Embryonic facial prominence (tissue), 1 donor: Measurements from ENCODE around the gene FUT2.
"Not testable (repeated sequence)": the region's sequence is repeated elsewhere in the genome, so short reads cannot be mapped to it uniquely, and the experiment has no call there.

Experiments used
- DNase-seq: peaks from one replicate; pipeline ENCODE4 v3.0.0-alpha.2; 2016; ENCODE audit errors: extremely low spot score

Gene FUT2

DNA sequence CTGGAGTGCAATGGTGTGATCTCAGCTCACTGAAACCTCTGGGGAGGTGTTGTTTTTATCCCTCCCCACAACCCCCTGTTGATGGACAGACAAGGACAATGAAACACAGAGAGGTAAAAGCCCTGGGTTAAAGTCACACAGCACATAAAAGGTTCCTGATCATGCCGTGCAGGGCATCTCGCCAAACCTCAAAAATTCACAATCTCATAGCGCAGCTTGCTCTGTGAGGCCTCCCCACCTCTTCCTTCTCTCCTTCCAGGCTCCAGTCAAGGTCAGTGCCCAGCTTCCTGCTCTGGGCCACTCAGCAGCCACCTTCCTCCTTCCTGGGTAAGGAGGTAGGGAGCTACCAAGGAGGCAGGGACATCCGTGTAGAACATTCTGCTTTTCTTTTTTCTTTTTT, 2.3 kb downstream of the FUT2 start:
- DNase-seq, result no peak

DNA sequence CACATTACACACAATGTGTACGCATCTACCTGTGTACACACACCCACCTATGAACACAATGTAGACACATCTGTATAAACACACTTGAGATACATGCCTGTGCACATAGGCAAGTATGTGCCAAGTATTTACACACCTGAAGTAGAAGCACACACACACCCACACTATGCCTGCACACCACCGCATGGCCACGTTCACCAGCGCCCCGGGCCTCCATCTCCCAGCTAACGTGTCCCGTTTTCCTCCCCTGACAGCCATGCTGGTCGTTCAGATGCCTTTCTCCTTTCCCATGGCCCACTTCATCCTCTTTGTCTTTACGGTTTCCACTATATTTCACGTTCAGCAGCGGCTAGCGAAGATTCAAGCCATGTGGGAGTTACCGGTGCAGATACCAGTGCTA, 6.9 kb downstream of the FUT2 start:
- DNase-seq, result no peak

DNA sequence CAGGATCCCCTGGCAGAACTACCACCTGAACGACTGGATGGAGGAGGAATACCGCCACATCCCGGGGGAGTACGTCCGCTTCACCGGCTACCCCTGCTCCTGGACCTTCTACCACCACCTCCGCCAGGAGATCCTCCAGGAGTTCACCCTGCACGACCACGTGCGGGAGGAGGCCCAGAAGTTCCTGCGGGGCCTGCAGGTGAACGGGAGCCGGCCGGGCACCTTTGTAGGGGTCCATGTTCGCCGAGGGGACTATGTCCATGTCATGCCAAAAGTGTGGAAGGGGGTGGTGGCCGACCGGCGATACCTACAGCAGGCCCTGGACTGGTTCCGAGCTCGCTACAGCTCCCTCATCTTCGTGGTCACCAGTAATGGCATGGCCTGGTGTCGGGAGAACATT, 7.5 kb downstream of the FUT2 start:
- no peak for DNase-seq

DNA sequence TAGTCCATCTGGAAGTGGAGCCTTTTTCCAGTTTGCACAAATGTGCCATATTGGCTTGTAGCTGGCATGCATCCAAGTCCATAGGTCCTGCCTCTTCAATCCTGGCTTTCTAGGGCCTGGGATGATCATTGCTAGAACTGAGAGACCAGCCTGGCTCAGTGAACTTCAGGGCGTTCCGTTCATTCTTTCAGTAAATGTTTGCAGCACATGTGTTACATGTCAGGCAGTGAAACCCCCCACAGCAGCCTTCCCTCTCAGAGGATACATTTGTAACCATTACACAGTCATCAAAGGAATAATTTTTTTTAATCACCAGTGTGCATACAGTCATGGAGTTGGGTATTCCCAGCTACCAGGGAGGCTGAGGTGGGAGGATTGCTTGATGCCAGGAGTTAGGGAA, 9.7 kb downstream of the FUT2 start:
- no peak for DNase-seq

DNA sequence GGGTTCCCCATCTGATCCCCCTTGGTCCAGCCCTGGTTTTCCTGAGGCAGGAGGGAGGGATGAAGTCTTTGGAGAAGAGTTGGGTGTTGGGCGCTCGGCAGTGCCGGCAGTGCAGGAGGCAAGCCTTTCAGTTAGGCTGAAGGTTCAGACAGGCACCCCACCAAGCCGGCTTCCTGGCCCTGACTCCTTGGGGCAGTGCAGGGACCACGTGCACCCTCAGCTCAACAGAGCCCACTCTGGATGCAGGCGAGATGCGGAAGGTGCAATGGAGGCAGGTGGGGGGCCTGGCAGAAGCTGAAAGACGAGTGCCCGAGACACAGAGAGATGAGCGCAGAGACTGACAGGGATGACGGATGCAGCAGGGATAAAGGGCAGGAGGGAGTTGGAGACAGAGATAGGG, 12.7 kb downstream of the FUT2 start:
- no peak for DNase-seq

DNA sequence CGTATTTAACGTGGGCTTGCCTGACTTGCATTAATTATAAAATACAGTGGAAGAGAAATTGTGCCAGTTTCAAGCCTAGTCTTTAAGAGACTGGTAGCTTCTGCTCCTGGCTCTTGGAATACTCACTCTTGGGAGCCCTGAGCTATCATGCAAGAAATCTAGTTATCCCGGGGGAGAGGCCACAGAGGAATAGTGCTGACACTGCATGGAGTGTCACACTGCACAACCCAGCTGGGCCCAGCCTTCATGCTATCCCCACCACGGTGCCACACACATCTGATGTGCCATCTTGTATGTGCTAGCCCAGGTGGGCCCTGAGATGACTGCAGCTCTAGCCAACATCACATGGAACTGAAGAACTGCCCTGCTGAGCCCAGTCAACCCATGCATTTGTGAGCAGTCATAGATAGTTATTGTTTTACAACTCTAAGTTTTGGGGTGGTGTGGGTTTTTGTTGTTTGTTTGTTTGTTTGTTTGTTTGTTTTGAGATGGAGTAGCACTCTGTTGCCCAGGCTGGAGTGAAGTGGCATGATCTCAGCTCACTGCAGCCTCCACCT, 15.4 kb downstream of the FUT2 start:
- DNase-seq, result no peak

DNA sequence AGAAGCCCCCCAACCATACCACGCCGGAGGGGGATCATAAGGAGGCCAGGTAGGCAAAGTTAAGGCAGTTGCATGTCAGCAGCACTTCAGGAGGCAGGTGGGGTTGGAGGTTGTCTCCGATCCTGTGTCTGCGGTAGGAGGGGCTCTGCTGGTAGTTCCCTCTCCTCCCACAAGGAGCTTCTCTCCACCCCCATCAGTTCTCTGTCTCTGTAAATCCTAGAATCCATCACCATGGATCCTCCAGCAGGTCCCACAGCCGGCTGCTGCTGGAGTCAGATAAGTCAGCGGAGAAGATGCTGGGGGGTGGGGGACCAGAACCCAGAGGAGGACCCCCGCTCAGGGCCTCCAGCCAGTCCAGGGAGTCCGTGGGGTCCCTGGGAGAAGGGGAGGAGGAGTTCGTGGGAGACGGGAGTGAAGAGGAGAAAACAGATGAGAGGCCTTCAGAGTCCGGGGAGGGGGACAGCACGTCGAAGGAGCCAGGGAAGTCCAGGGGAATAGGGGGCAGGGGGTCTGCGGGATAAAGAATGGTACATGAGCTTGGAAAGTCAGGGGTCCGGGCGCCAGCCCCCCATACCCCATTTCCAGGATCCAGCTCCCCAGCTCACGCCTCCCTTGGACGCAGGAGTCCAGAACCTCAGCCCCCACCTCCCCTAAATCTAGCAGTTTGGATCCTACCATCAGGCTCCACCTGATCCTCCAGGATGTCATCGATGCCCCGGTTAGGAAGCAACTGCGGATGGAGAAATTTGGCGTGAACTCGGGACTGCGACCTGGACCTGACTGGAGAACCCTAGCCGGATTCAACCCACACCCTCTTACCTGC, 17.5 kb downstream of the FUT2 start:
- no peak for DNase-seq

DNA sequence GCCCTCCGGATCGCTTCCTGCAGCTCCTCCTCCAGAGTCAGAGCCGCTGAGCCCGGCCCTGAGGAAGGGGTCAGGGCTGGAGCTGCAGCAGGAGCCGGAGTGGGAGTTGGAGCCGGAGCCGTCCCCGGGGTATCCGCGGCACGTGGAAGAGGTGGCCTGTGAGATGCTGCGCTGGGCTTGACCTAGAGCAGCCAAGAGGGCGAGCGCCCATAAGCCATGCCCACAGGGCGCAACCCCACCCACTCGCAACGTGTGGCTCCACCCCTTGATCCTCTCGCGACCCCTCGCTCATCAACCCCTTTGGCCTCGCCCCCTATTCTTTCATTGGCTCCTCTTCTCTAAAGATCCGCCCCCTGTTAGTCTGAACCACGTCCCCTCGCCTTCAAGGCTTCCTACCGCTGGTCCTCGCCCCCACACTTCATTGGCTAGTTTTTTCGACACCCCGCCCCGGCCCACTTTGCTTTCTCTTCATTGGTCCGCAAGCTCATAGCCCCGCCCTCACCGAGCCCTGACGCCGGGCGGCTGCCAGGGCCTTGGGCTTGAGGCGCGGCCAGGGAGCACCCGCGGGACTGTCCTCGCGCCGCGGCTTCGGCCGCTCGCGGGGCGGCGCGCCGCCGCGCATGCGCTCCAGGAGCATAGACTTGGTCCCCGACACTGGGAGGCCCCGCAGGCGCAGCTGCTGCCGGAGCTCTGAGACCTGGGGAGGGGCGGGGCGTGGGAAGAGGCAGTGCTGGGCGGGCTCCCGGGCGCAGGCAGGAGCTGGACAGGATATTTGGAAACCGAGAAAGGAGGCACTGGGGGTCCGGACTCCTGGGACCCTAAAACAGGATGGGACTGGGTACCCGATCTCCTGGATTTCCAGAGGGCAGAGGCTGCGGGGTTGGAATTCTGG, 18.3 kb downstream of the FUT2 start:
- DNase-seq, result peak; percentile 98

DNA sequence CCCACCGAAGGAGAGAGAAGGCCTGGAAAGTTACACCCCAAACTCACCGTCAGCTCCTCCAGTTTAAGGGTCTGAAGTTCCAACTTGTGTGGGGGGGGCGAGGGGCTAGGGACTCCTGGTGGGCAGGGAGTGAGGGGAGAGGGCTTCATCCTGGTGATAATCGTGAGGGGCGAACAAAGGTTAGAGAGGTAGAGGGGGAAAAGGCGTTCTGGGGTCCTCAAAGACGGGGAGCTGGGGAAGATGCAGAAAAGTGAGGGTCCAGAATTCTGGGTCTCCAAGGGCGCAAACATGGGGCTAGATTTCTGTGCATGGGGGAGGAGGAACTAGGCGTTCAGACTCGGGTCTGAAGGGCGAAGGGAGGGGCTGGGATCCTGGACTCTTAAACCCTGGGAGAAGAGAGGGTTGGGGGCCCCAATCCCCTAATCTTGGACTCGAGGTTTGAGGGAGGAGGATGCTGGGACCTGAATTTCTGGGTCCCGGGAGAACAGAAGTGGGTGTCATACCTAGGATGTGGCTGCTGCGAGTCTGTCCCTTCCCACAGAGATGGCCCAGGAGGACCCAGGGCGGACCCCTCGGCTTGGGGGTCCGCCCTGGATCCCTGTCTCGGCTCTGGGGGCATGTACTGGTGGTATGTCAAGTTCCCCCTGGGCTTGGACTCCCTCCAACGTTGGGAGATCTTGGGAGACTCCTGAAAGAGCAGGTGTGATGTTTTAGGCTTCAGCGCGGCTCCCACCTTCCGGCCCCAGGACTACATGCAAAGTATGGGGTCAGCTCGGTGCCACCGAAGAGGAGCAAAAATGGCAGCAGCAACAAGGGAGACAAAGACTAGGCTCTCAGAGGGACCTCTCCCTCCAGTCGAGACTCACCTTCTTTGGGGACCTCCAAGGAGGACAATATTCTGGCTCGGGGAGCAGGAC, 19.2 kb downstream of the FUT2 start:
- no peak for DNase-seq

DNA sequence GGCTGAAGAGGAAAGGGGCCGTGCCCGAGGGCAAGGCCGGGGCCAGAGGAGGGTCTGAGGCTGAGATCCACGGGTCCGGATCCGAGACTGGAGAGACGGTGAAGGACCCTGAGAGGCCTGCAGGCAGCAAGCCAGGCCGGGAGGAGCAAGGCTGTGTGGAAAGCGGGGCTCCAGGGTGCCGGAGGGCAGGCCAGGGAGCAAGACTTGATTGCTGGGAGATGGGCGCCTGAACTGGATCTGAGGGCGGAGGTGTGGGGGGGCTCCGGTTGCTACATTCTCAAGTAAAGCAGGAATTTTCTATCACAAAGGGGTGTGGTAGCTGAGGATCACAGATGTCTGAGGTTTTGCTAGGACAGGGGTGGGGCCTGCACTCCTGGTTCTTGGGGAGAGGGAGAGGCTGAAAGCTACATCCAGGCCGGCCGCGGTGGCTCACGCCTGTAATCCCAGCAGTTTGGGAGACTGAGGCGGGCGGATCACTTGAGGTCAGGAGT, 20.0 kb downstream of the FUT2 start:
- no peak for DNase-seq

DNA sequence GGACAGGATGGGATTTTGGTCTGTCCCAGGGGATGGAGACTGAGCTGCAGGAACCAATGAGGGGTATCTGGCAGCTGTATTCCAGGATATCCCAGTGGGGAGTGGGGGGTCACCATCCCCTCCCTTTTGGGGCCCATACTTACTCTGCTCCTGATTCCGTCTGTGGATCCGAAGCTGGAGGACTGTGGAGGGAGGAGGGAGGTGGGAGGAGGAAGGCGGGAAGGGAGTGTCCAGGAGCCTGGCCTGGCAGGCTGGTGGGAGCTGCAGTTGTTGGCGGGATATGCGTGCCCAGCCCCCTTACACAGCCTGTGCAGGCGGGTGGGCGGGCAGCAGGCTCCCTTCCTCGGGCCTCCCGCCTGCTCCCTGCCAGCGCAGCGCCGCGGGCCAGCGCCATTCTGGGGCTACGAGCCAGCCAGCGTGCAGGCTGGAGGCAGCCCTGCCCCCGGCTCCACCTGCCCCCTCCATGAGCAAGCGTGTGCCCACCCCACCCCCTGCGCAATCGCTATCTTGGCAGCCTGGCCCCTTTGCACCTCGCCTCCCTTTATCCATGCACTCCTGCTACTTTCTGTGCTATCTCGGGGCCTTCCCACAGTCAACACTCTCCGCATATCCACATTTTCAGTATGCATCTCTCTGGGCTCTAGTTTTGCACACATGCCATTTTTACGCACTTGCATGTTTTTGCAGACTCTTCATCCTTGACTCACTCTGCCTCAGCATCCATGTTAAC, 21.0 kb downstream of the FUT2 start:
- peak; percentile 61 for DNase-seq

DNA sequence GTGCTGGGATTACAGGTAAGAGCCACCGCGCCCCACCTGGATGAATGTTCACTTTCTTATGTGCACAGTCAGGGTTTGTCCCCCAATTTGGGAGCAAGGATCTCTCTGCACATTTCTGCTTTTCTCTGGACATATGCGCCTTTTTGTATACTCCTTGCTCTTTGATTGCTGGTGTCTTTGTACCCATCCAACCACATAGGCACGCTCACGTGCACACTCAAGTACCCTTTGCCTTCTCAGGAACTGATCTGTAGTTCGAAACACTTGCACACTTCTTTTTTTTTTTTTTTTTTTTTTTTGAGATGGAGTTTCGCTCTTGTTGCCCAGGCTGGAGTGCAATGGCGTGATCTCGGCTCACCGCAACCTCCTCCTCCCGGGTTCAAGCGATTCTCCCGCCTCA, 22.3 kb downstream of the FUT2 start:
- not testable (repeated sequence) for DNase-seq

DNA sequence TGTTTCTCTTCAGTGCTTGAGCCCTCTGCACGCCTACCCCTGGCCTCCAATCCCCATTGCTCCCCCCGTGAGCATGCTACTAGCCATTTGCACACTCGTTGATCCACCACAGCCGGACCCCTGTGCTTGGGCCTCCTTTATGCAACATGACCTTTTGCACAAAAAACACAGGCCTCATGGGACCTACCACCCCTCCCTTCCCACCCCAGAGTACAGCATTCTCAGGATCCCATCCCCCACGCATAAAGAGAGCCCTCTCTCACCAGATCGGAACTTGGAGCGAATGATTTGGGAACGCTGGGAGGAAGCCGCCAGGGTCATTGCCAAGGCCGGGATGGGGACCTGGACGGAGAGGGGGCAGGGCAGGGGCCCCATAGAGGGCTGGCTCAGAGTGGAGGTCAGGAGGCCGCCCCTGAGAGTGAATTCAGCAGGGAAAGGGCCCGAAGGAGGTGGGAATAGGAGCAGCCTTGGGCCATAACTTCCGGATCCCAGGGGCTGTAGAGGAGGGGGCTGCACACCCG, 23.0 kb downstream of the FUT2 start:
- no peak for DNase-seq

DNA sequence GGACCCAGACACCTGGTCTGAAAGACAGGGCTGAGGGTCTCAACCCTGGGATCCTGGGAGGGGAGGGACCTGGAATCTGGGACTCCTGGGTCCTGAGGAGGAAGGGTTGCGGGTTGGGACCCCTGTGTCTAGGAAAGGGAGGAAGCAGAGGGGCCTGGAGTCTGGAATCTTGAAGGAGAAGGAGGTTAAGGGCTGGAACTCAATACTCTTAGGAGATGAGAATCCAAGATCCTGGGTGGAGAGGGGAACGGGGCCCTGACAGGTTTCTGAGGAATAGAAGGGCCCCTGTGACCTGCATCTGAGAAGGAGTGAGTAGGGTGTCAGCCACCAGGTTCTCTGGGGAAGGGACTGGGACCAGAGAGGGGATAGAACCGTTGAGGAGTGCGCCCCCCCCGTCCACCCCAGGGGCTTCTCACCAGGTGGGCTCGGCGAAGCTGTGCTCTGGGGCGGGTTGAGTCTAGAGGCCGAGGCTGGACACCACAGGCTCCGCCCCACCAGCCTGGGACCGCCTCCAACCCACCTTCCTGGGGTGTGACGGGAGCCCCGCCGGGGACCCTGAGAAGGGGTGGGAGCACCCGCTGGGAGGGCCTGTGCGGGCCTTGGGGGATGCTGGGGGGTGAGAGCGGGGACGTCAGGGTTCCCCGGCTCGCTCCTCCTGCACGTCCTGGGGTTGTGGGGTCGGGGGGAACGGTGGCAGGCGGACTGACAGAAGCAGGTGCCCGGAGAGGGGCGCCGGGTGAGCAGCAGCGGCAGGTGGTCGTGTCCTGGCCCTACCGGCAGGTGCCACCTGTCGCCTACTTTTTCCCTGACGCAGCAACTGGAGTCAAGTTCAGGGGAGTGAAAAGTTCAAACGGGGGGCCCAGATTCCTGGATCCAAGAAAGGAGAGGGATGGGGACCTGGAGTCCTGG, 23.7 kb downstream of the FUT2 start, which contains the start of gene MAMSTR:
Gene MAMSTR, minus strand, starts transcription at position 463 of the 909 bp plus-strand sequence. CDS start 694 bp downstream, outside the sequence.
- DNase-seq, result no peak

DNA sequence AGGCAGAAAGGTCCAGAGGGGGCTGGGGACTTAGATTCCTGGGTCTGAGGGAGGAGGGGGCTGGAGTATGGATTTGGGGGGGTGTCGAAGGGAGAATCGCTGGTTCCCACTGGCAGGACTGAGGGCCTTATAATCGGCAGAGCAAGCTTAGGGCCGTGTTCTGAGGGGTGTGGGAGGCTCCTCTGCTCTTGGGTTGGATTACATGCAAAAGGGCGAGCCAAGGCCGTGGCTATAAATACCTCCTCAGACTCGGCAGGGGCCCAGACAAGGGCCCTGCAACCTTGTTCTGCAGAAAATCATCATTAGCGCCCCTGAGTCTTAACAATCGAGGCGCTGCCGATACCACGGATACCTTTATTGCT, 24.5 kb downstream of the FUT2 start:
- no peak for DNase-seq

DNA sequence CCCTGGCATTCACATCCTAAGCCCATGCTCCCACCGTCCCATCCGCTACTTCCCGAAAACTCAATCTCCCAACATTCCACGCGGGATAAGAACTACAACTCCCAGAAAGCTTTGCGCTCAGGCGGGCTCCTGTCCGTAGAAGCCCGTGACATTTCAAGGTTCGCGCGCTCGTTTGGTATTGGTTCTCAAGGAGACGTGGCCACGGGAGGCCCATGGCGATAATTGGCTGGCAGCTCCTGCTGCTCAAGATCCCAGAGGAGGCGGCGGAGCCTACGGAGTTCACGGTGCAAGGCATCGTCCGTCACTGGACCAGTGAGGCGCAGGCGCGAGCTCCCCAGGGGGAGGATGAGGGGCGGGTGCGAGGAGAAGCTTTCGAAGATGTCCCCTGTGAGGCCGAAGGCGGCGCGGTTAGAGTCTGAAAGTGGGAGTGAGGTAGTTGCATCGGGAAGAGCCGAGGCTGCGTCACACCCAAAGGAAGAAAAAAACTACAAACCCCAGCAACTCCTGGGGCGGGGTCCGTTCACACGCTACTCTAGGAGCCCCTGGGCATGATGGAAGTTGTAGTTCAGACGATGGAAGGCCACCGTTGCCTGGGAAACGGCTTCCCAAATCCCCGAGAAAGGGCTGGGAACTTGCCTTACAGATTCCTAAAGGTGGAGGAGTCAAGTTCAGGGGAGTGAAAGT, 25.0 kb downstream of the FUT2 start:
- peak; percentile 99 for DNase-seq

DNA sequence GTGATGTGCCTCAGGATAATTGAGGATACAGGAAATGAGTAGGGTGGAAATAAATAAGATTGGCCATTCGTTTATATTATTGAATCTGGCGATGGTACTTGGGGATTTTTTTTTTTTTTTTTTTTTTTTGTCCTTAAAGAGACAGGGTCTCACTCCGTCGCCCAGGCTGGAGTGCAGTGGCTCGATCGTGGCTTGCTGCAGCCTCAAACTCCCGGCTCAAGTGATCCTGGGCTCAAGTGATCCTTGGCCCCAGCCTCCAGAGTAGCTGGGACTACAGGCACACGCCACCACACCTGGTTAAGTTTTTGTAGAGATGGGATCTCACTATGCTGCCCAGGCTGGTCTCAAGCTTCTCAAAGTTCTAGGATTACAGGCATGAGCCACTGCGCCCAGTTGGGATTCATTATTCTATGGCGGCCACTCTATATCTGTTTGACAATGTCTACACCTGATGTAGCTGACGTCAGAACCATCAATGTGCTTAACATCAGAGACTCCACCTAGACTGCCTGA, 26.5 kb downstream of the FUT2 start:
- no peak for DNase-seq
